Gastrocnemius medialis (tissue), 4 donors: ENCODE measurements around the gene SLC1A3.

Experiments used
- POLR2A ChIP-seq, 2 donors: fragments of 450-650 bp; IDR thresholded peaks; one replicate each; pipeline ENCODE4 v1.6.1; 2017; ENCODE audit warnings: antibody characterized with exemption in 2 of 2, mild to moderate bottlenecking in 2 of 2, moderate library complexity in 2 of 2
- TF ChIP-seq, protein P1 (sequence below), 5 experiments: fragments of 450-650 bp in 3 of 5; fragments of 200-600 bp in 2 of 5; sonication (generic) in 2 of 5; IDR thresholded peaks in 4 of 5; conservative IDR thresholded peaks in 1 of 5; 1 replicate in 4 of 5; 2 replicates in 1 of 5; pipeline ENCODE4 v1.5.1; 2016 to 2019; ENCODE audit warnings: antibody characterized with exemption in 5 of 5, mild to moderate bottlenecking in 3 of 5, moderate library complexity in 3 of 5

DNA sequence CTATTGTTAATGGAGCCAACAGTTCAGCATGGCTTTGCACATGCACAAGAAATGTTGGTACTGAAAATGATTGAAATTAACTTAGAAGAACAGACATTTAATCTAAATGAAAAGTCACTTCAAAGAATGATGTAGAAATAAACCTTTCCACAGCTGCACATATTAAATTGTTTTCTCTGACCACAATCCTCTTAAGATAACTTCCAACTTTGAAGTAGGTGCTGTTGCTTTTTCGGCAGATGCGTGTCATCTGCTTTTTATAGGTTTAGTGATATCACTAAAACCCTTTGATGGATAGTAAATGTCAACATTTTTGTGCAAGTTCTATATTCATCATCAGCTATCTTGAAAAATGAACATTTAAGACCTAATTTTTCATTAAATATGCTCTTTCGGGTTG lies 25.3 kb upstream of the SLC1A3 start:
- TF ChIP-seq, protein P1, sequence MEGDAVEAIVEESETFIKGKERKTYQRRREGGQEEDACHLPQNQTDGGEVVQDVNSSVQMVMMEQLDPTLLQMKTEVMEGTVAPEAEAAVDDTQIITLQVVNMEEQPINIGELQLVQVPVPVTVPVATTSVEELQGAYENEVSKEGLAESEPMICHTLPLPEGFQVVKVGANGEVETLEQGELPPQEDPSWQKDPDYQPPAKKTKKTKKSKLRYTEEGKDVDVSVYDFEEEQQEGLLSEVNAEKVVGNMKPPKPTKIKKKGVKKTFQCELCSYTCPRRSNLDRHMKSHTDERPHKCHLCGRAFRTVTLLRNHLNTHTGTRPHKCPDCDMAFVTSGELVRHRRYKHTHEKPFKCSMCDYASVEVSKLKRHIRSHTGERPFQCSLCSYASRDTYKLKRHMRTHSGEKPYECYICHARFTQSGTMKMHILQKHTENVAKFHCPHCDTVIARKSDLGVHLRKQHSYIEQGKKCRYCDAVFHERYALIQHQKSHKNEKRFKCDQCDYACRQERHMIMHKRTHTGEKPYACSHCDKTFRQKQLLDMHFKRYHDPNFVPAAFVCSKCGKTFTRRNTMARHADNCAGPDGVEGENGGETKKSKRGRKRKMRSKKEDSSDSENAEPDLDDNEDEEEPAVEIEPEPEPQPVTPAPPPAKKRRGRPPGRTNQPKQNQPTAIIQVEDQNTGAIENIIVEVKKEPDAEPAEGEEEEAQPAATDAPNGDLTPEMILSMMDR (IDR thresholded peaks at IDR 0.05 in 4 of 5, conservative IDR thresholded peaks at IDR 0.05 in 1 of 5) = no peak
- TF ChIP-seq POLR2A (IDR thresholded peaks at IDR 0.05) = no peak
